Fibroblast of villous mesenchyme (primary cell): ENCODE data around the gene RNPEPL1. TPM values are rescaled to one million over a fixed set of nuclear protein-coding genes. Genes with fewer than 3 reads are reported as not detected.
A peak's percentile ranks its signal among the peaks of the same experiment; 100 is the strongest.
"Not testable (repeated sequence)": the region's sequence is repeated elsewhere in the genome, so short reads cannot be mapped to it uniquely, and the experiment has no call there.

Experiments used
- DNase-seq: peaks from one replicate; pipeline ENCODE4 v3.0.0-alpha.2; 2010; ENCODE audit warnings: low read depth
- H3K4me3 ChIP-seq: 2 replicates; pipeline ENCODE4 v1.5.1; 2011; ENCODE audit warnings: low read depth, mild to moderate bottlenecking, low read length
- total RNA-seq: library from RNA; depleted of rRNA; stranded (reverse); fragments of >200 nt; gene quantifications from 2 replicates; pipeline ENCODE4 v1.2.3, GENCODE V29; 2012
- TF ChIP-seq, protein P1 (sequence below): IDR thresholded peaks from 2 replicates; pipeline ENCODE4 v1.5.1; 2012; ENCODE audit warnings: low read depth, mild to moderate bottlenecking, low read length; ENCODE audit not compliant: insufficient read depth

The RNPEPL1 gene, protein sequence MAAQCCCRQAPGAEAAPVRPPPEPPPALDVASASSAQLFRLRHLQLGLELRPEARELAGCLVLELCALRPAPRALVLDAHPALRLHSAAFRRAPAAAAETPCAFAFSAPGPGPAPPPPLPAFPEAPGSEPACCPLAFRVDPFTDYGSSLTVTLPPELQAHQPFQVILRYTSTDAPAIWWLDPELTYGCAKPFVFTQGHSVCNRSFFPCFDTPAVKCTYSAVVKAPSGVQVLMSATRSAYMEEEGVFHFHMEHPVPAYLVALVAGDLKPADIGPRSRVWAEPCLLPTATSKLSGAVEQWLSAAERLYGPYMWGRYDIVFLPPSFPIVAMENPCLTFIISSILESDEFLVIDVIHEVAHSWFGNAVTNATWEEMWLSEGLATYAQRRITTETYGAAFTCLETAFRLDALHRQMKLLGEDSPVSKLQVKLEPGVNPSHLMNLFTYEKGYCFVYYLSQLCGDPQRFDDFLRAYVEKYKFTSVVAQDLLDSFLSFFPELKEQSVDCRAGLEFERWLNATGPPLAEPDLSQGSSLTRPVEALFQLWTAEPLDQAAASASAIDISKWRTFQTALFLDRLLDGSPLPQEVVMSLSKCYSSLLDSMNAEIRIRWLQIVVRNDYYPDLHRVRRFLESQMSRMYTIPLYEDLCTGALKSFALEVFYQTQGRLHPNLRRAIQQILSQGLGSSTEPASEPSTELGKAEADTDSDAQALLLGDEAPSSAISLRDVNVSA
- total RNA-seq: 9.5 and 15.5 TPM in 2 replicates

DNA sequence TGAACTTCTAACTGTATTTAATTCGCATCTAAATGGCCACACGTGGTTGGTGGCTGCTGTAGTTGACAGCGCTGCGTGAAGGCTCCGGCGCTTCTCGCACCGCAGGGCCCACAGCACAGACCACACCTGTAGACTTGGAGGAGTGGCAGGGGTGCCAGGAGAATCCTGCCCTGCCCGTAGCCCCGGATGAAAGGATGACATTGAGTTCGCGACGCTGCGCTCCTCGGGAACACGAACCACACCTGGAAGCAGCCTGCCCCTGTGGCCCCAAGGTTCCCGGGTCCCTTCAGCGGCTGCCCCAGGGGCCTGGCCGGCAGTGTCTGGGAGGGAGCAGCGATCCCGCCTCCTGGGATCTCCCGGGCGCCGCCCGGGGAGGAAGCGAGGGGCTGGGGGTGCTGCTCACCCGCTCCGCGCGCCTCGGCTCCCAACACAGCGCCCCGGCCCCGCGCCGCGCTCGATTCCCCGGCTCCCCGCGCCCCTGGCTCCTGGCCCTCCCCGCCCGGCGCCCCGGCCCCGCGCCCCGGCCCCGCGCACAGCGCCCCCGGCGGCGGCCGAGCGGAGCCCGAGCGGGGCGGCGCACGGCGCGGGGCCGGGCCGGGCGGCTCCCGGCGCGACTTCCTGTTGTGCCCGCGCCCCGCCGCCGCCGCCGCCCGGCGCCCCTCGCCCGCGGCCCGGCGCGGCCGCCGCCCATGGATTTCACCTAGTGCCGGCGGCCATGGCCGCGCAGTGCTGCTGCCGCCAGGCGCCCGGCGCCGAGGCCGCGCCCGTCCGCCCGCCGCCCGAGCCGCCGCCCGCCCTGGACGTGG lies at the start of gene RNPEPL1:
Gene RNPEPL1 (plus strand): TSS at position 613 of the 806 bp plus-strand sequence. CDS start 103 bp downstream, at position 716.
- TF ChIP-seq, protein P1, sequence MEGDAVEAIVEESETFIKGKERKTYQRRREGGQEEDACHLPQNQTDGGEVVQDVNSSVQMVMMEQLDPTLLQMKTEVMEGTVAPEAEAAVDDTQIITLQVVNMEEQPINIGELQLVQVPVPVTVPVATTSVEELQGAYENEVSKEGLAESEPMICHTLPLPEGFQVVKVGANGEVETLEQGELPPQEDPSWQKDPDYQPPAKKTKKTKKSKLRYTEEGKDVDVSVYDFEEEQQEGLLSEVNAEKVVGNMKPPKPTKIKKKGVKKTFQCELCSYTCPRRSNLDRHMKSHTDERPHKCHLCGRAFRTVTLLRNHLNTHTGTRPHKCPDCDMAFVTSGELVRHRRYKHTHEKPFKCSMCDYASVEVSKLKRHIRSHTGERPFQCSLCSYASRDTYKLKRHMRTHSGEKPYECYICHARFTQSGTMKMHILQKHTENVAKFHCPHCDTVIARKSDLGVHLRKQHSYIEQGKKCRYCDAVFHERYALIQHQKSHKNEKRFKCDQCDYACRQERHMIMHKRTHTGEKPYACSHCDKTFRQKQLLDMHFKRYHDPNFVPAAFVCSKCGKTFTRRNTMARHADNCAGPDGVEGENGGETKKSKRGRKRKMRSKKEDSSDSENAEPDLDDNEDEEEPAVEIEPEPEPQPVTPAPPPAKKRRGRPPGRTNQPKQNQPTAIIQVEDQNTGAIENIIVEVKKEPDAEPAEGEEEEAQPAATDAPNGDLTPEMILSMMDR: no peak
- peak within 1 kb of the TSS; percentile 70 for H3K4me3 ChIP-seq
- DNase-seq: no peak

- TF ChIP-seq, protein P1: no peak
- H3K4me3 ChIP-seq: no peak overlapping the region
- DNase-seq: no peak
These were observed 49.3 kb upstream of the RNPEPL1 start for GRCh38 chr2:240518981-240519380.

- TF ChIP-seq, protein P1: no peak
- peak overlapping the region; percentile 7 for H3K4me3 ChIP-seq
- peak; percentile 27 for DNase-seq
These were observed 48.7 kb upstream of the RNPEPL1 start for GRCh38 chr2:240519396-240520129.

- H3K4me3 ChIP-seq: peak overlapping the region; percentile 7
- no peak for DNase-seq
- TF ChIP-seq, protein P1: no peak
These were observed 47.9 kb upstream of the RNPEPL1 start for GRCh38 chr2:240520130-240520973.

- no peak overlapping the region for H3K4me3 ChIP-seq
- no peak for DNase-seq
- TF ChIP-seq, protein P1: no peak
These were observed 47.3 kb upstream of the RNPEPL1 start for GRCh38 chr2:240520974-240521350.

GRCh38 chr2:240521885-240522284 lies 46.4 kb upstream of the RNPEPL1 start:
- not testable (repeated sequence) for DNase-seq, H3K4me3 ChIP-seq
